ENCODE measurements around the gene OLA1. TPM values are rescaled to one million over a fixed set of nuclear protein-coding genes. Genes with fewer than 3 reads are reported as not detected.
"Not testable (repeated sequence)": the region's sequence is repeated elsewhere in the genome, so short reads cannot be mapped to it uniquely, and the experiment has no call there.

Gene OLA1
- polyA plus RNA-seq (ENCODE audit: insufficient read length in 3 of 3) = 100 to 1,000 TPM; 140 to 160 (median 155) TPM
- long read RNA-seq, donor 1, full-length matches to known transcripts = 38 of 57 reads
- long read RNA-seq, donor 1, partial matches to known transcripts = 19 of 57 reads
- long read RNA-seq, donor 1, other reads (novel, unspliced or antisense) = 0 of 57 reads
- long read RNA-seq, donor 2, full-length matches to known transcripts = 28 of 41 reads
- long read RNA-seq, donor 2, partial matches to known transcripts = 13 of 41 reads
- long read RNA-seq, donor 2, other reads (novel, unspliced or antisense) = 0 of 41 reads
- long read RNA-seq, donor 3, full-length matches to known transcripts = 52 of 84 reads
- long read RNA-seq, donor 3, partial matches to known transcripts = 32 of 84 reads
- long read RNA-seq, donor 3, other reads (novel, unspliced or antisense) = 0 of 84 reads
- long read RNA-seq, donor 4, full-length matches to known transcripts = 33 of 56 reads
- long read RNA-seq, donor 4, partial matches to known transcripts = 23 of 56 reads
- long read RNA-seq, donor 4, other reads (novel, unspliced or antisense) = 0 of 56 reads
- long read RNA-seq, donor 5 = 0 reads
- long read RNA-seq, donor 6, full-length matches to known transcripts = 33 of 44 reads
- long read RNA-seq, donor 6, partial matches to known transcripts = 11 of 44 reads
- long read RNA-seq, donor 6, other reads (novel, unspliced or antisense) = 0 of 44 reads
- long read RNA-seq, donor 7, full-length matches to known transcripts = 56 of 93 reads
- long read RNA-seq, donor 7, partial matches to known transcripts = 37 of 93 reads
- long read RNA-seq, donor 7, other reads (novel, unspliced or antisense) = 0 of 93 reads
- long read RNA-seq, donor 8, full-length matches to known transcripts = 55 of 98 reads
- long read RNA-seq, donor 8, partial matches to known transcripts = 43 of 98 reads
- long read RNA-seq, donor 8, other reads (novel, unspliced or antisense) = 0 of 98 reads
- long read RNA-seq, donor 9, full-length matches to known transcripts = 44 of 69 reads
- long read RNA-seq, donor 9, partial matches to known transcripts = 25 of 69 reads
- long read RNA-seq, donor 9, other reads (novel, unspliced or antisense) = 0 of 69 reads
- long read RNA-seq, donor 10, full-length matches to known transcripts = 38 of 74 reads
- long read RNA-seq, donor 10, partial matches to known transcripts = 36 of 74 reads
- long read RNA-seq, donor 10, other reads (novel, unspliced or antisense) = 0 of 74 reads
- long read RNA-seq, donor 11, full-length matches to known transcripts = 31 of 57 reads
- long read RNA-seq, donor 11, partial matches to known transcripts = 26 of 57 reads
- long read RNA-seq, donor 11, other reads (novel, unspliced or antisense) = 0 of 57 reads
- long read RNA-seq, donor 12, full-length matches to known transcripts = 18 of 18 reads
- long read RNA-seq, donor 12, partial matches to known transcripts = 0 of 18 reads
- long read RNA-seq, donor 12, other reads (novel, unspliced or antisense) = 0 of 18 reads
- long read RNA-seq, donor 13, full-length matches to known transcripts = 57 of 99 reads
- long read RNA-seq, donor 13, partial matches to known transcripts = 42 of 99 reads
- long read RNA-seq, donor 13, other reads (novel, unspliced or antisense) = 0 of 99 reads
- long read RNA-seq, donor 14, full-length matches to known transcripts = 44 of 60 reads
- long read RNA-seq, donor 14, partial matches to known transcripts = 16 of 60 reads
- long read RNA-seq, donor 14, other reads (novel, unspliced or antisense) = 0 of 60 reads
- long read RNA-seq, donor 15, full-length matches to known transcripts = 22 of 43 reads
- long read RNA-seq, donor 15, partial matches to known transcripts = 21 of 43 reads
- long read RNA-seq, donor 15, other reads (novel, unspliced or antisense) = 0 of 43 reads
- long read RNA-seq, donor 16, full-length matches to known transcripts = 115 of 190 reads
- long read RNA-seq, donor 16, partial matches to known transcripts = 75 of 190 reads
- long read RNA-seq, donor 16, other reads (novel, unspliced or antisense) = 0 of 190 reads

- DNase-seq (ENCODE audit: extremely low read depth in 1 of 11, low read depth in 9 of 11, low spot score in 4 of 11) = peak; percentile 84 to 94 (median 90)
Observed at GRCh38 chr2:174248187-174248997, at the start of gene OLA1. OLA1 (minus strand) TSS chr2:174248532; CDS start chr2:174246815, 1,717 bp downstream.

- no peak for DNase-seq (ENCODE audit: extremely low read depth in 1 of 11, low read depth in 9 of 11, low spot score in 4 of 11)
Observed at GRCh38 chr2:174292908-174293307, 44.6 kb upstream of the OLA1 start.

GRCh38 chr2:174286172-174286571 is 37.8 kb upstream of the OLA1 start:
- DNase-seq (ENCODE audit: extremely low read depth in 1 of 11, low read depth in 9 of 11, low spot score in 4 of 11) = no peak

- DNase-seq (ENCODE audit: extremely low read depth in 1 of 11, low read depth in 9 of 11, low spot score in 4 of 11) = no peak
Observed at GRCh38 chr2:174282441-174282840, 34.1 kb upstream of the OLA1 start.

GRCh38 chr2:174281736-174282135 is 33.4 kb upstream of the OLA1 start:
- DNase-seq (ENCODE audit: extremely low read depth in 1 of 11, low read depth in 9 of 11, low spot score in 4 of 11) = no peak

GRCh38 chr2:174280596-174280995 is 32.3 kb upstream of the OLA1 start:
- peak in 1 of 11 donors; percentile 5 for DNase-seq (ENCODE audit: extremely low read depth in 1 of 11, low read depth in 9 of 11, low spot score in 4 of 11)

- DNase-seq (ENCODE audit: extremely low read depth in 1 of 11, low read depth in 9 of 11, low spot score in 4 of 11) = not testable (repeated sequence)
Observed at GRCh38 chr2:174270263-174270662, 21.9 kb upstream of the OLA1 start.

GRCh38 chr2:174266288-174266687 is 18.0 kb upstream of the OLA1 start:
- no peak for DNase-seq (ENCODE audit: extremely low read depth in 1 of 11, low read depth in 9 of 11, low spot score in 4 of 11)

GRCh38 chr2:174263997-174264396 is 15.7 kb upstream of the OLA1 start:
- DNase-seq (ENCODE audit: extremely low read depth in 1 of 11, low read depth in 9 of 11, low spot score in 4 of 11) = no peak

GRCh38 chr2:174259981-174260380 is 11.6 kb upstream of the OLA1 start:
- DNase-seq (ENCODE audit: extremely low read depth in 1 of 11, low read depth in 9 of 11, low spot score in 4 of 11) = peak in 7 of 11 donors; percentile 25 to 36 (median 29)

- no peak for DNase-seq (ENCODE audit: extremely low read depth in 1 of 11, low read depth in 9 of 11, low spot score in 4 of 11)
Observed at GRCh38 chr2:174254267-174254666, 5.9 kb upstream of the OLA1 start.

- no peak for DNase-seq (ENCODE audit: extremely low read depth in 1 of 11, low read depth in 9 of 11, low spot score in 4 of 11)
Observed at GRCh38 chr2:174248998-174249592, 763 bp upstream of the OLA1 start.

- DNase-seq (ENCODE audit: extremely low read depth in 1 of 11, low read depth in 9 of 11, low spot score in 4 of 11) = peak in 8 of 11 donors; percentile 6 to 33 (median 24)
Observed at GRCh38 chr2:174247474-174248186, 702 bp downstream of the OLA1 start.

GRCh38 chr2:174246944-174247381 is 1.4 kb downstream of the OLA1 start:
- no peak for DNase-seq (ENCODE audit: extremely low read depth in 1 of 11, low read depth in 9 of 11, low spot score in 4 of 11)

GRCh38 chr2:174245628-174246027 is 2.7 kb downstream of the OLA1 start:
- DNase-seq (ENCODE audit: extremely low read depth in 1 of 11, low read depth in 9 of 11, low spot score in 4 of 11) = not testable (repeated sequence)

- no peak for DNase-seq (ENCODE audit: extremely low read depth in 1 of 11, low read depth in 9 of 11, low spot score in 4 of 11)
Observed at GRCh38 chr2:174245065-174245464, 3.3 kb downstream of the OLA1 start.
